HG02885 (cell line): ENCODE results near the gene TAB2.
"Not testable (repeated sequence)": the region's sequence is repeated elsewhere in the genome, so short reads cannot be mapped to it uniquely, and the experiment has no call there.

ENCODE experiments used
- ATAC-seq: cut with Tn5 transposase; IDR thresholded peaks from one replicate; pipeline ENCODE4 v1.9.1; 2021; ENCODE audit warnings: mild to moderate bottlenecking; ENCODE audit not compliant: unreplicated experiment, poor library complexity

TAB2 gene

DNA sequence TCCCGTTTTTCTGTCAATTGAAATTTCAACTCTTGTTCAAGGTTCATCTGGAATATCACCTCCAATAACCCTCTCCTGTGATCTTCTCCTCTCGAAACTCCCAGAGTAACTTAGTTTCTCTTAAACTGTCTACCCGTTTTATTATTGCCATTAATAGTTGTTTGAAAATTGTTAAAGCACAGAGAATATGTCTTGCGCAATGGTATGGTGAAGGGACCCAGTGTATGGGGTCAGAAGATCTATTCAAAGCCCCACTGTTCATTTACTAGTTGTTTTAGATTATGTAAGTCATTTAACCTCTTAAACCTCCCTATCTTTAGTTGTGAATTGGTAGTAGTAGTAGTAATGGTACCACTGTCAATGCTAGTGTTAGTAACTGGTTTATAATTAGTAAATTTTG lies 6.2 kb upstream of the TAB2 start:
- ATAC-seq, result no peak

DNA sequence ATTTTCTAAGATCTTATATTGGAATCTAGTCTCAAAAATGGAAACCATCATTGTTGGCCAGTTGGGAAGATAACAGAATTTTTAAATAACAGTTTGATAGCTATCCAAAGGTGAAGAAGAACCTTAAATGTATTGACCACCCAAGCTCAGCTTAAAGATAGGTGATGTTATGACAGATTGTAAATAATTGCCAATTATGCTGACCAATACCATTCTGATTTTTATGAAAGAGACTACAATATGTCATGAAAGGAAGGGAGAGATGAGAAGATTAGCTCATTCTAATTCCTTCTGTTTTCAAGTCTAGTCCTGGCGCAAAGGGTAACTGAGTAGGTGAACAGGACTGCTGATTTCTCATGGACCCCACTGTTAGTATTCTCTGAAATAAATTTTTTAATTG lies 5.7 kb upstream of the TAB2 start:
- no peak for ATAC-seq

DNA sequence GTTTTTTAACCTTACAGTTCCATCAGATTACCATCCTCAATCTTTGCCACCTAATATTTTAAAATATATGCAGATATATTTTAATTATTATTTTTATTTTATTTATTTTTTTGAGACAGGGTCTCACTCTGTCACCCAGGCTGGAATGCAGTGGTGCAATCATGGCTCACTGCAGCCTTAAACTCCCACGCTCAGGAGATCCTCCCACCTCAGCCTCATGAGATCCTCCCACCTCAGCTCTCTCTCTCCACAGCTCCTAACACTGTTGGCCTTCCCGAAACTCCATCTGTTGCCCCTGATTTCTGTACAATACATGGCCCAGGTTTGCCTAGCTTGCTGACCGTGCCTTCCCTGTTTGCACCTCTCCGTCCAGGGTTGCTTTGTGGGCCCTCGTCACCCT lies 4.4 kb upstream of the TAB2 start:
- ATAC-seq, result no peak

DNA sequence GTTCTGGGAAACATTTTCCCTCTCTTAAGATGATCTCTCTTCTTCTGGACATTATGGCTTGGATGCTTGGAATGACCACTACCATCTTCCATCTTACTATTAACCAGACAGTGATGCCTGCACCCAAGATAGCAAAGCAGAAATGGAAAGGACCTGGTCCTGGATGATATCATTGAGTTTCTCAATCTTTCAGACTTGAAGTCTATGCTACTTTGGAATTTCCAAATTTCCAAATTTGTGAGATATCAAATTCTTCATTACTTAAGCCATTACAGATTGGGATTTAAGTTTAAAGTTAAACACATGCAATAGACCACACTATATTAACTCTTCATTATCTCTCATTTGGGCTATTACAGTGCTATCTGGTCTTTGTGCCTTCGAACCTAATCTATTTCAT lies 3.7 kb upstream of the TAB2 start:
- ATAC-seq, result no peak

DNA sequence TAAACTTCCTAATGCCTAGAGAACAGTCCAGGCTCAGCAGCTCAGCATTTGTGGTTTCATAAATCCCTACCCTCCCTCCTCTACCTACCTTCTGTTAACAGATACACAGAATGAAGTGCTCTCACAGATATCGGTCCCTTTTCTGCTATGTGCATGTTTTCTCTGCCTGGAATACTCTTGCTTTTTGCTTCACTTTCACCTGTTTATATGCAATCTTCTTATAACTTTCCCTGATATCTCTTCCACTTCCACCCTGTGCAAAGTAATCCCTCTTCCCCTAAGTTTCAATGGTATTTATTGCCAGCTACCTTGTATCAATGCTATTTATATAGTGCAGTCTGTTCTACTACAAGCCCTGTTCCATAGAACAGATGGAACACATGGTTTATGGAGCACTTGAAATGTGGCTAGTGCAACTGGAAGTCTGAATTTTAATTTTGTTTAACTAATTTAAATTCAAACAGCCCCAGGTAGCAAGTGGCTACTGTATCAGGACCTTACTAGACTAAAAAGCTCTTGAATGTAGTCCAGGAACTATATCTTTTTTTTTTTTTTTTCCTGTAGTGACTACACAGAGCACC lies 3.1 kb upstream of the TAB2 start:
- ATAC-seq, result no peak

DNA sequence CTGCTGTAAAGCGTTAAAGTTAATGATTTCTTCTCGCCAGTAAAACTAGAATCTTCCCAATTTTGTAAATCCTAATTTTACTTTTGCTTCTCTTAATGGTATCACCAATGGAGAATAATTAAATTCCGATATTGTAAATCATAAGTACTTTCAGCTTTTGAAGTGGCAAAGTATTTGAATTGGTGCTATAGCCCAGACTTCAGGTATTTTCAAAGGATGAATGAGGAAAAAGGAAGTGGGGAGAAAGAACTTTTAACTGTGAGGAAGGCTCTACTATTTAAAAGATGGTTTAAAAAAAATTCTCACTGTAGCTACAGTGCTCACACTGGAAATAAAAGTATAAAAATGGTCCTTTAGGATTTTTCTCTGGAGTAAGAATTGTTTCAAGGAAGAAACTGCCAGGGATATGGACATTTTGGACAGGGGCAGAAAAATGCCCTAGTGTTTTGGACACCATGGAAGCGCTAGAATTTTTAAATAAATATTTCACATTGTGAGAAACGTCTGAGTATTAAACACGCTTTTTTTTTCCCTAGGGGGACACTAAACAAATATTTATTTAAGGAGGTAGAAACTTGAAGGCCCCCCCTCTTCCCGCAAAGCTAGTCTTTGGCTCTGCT lies 1.3 kb upstream of the TAB2 start:
- no peak for ATAC-seq

DNA sequence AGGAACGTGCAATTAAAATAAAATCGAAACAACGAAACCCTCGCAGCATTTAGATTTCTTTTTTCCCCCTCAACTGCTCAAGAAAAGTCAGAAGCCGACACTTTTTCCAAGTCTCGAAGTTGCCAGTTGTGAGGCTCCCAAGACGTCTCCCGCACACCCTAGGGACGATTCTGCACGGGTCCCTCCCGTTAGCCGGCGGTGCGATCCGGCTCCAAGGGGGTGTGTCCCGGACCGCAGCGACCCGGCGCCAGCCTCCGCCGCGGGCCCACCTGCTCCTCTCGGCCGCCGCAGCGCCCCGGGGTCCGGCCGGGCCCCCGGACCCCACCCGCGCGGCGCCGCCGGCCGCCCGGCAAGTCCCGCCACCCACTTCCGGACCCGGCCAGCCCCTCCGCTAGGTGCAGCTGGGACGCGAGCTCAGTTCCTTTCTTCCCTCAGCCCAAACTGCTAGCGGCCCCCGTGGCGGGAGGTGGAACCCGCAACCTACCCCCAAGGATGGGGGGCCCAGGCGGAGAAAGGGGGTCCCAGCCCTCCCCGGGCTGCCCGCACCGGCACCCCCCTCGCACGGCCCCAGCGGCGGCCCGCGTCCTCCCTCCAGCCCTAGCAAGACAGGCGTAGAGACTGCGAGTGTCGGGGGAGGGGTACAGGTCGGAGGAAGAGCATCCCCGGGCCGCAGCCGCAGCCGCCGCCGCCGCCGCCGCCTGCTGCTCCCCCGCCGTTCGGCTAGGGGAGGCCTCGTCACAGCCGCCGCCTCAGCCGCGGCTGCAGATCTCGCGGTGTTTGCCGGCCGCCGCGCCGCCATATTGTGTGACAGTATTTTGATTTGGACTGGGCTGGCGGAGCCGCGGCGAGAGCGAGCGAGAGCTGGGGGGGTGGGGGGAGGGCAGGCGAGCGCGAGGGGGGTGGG lies 520 bp upstream of the TAB2 start:
- peak; percentile 83 for ATAC-seq

DNA sequence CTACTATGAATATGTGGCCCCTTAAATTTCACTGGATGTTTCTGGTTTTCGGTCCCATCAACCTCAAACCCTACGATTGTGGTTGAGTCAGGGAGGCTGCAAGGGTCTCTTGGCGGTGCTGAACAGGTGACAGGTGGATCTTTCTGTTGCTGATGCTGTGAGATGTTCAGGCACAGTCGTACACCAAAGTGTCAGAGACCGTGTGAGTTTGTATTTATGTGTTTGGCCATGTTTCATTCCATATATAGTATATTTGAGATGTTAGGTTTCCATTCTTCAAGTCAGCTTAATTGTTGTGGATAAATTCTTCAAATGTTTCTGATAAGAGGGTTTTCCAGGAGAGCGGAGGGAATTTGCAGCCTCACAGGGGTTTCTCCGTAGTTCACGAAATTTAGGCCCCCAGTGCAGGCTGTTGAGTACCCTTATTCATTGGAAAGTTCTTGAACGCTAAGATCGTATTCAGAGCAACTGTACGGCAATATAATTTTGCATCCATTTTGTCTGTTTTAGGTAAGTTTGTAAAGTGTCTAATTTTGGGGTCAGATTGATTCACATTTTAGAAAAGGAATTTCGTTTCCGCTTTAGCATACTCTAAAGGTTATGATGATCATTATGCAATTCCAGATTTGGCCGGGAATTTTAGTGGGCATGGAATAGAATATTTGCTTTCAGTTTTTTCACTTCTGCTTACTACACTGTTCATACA lies 1.2 kb downstream of the TAB2 start:
- ATAC-seq, result no peak

DNA sequence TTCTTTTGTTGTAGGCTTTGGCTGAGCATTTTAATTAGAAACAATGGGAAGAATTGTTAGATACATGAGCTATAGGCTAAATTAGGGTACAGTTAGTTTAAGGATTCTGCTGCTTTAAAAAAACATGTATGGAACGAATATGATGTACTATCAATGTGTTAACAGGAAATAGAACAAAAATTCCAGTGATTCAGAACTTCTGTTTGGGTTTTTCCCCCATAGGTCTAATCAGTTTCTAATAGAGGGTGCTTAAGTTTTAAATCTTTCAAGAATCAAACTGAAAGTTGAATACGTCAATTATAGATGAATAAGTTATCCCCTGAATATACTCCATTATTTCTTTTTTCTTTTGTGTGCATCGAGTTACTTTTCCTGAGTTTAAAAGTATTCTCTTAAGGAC lies 1.9 kb downstream of the TAB2 start:
- ATAC-seq, result no peak

DNA sequence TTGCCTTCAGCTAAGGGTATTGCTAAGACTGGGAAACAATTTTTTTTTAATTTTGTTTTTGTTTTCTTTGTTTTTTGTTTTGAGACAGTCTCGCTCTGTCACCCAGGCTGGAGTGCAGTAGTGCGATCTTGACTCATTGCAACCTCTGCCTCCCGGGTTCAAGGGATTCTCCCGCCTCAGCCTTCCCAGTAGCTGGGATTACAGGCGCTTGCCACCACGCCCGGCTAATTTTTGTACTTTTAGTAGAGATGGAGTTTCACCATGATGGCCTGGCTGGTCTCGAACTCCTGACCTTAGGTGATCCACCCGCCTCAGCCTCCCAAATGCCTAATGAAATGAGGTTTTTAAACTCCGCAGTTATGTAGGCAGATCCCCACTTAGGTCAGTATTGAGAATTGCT lies 2.5 kb downstream of the TAB2 start:
- not testable (repeated sequence) for ATAC-seq

DNA sequence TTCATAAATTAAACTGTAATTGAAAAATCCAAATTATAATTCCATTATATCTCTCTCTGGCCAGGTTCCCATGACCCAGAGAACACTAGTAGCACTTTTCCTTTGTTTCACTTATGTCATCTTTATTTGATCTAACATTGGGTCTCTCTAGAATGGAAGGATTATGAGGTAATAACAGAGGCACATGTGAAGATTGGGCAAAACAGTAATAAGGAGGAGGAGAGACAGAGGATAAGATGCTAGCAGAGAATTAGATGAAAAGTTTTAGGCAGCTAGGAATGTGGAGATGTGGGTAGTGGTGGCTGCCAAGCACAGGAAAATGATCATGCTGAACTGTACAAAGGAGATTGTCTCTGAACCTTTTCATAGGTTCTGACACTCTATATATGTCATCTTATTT lies 3.3 kb downstream of the TAB2 start:
- no peak for ATAC-seq

DNA sequence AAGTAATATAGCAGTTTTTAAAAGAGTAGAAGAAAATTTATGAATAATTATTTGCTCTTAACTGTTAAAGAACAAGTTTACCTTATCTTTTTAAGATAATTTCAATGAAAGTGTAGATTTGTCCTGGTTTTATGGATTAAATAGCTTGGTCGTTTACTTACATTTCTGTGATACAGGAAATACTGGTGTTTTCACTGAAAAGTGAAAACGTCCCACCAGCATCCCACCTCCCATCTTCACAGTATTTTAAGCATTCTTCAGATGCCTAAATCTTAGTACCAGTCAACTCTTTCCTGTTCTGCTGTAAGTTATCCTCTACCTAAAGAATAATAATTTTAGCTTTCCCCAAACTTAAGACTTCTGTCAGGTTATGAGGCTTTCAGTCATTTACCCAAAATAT lies 5.8 kb downstream of the TAB2 start:
- ATAC-seq, result no peak

DNA sequence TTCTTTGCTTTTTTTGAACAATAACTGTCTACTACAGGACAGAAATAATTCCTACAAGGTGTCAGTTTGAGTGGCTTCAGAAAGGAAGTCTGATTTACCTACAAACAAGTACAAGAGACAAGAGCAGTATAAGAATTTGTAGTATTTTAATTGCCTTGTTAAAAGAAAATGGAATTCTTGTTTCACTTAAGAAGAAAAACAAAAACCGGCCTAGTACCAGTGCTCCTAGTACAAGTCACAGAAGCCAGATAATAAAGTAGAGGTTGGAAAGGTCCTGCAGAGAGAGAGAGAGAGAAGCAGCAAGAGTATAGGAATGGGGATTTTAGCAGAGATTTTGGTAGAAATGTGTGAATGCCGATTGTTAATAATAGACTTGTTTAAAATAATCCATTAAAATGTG lies 6.4 kb downstream of the TAB2 start:
- no peak for ATAC-seq

DNA sequence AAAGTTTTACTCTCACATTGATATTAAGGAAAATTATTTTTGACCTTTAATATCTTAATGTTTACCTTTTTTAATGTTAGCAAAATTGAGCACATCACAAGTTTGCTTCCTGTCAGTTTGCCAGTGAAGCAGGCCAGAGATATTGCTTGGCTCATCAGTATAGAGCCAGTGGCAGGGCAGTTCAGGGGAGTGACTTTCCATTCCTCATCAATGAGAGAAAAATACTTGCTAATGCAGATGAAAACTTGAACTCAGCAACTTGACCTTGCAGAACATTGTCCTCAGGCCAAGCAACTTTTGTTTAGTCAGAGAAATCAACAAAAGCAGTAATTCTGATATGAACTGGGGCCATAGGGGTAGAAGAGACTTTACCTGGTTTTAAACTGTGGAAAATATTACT lies 6.9 kb downstream of the TAB2 start:
- no peak for ATAC-seq

DNA sequence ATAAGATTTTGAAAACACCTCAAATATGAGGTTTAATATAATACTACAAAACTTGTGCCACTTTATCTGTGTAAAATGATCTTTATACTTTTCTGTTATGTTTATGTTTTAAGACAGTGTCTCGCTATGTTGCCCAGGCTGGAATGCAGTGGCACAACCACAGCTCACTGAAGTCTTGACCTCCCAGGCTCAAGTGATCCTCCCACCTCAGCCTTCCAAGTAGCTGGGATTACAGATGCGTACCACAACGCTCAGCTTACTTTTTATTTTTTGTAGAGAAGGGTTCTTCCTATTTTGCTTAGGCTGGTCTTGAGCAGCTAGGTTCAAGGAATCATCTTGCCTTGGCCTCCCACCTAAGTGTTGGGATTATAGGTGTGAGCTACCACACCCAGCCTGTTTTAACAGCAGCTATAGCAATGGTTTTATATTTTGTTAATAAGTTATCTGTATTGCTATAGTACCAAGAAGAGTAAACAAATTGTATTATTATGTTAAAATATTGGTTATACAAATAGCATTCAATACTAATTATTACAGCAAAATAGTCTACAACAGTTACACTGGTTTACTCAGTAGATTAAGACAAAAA lies 8.2 kb downstream of the TAB2 start:
- ATAC-seq, result no peak

DNA sequence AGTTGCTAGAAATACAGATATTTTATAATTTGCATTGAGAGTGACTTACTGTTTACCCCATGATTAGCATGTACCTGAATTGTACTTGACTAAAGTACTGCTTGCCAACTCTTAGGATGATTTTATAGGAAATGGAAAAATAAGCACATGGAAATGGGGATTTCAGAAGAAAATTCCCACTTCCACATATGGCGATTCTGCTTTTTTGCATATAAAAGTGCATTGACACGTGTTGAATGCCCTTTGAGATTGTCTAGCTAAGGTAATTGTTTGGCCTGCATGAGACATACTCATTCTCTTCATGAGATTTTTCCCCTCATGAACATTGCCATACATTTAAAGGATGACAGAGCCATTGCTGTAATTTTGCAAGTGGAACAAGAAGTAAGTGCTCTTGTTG lies 10.1 kb downstream of the TAB2 start:
- no peak for ATAC-seq

DNA sequence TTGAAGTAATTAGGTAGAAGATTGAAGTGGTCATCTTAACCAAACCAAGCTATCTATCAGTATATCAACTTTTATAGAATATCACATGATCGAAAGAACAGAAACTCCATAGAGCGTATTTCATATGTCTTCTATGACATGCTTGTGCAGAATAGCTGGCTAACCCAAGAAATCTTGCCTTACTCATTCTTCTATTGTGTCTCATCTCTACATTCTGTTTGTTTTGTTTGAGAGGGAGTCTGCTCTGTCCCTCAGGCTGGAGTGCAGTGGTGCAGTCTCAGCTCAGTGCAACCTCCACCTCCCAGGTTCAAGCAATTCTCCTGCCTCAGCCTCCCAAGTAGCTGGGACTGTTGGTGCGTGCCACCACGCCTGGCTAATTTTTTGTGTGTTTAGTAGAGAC lies 10.6 kb downstream of the TAB2 start:
- no peak for ATAC-seq

DNA sequence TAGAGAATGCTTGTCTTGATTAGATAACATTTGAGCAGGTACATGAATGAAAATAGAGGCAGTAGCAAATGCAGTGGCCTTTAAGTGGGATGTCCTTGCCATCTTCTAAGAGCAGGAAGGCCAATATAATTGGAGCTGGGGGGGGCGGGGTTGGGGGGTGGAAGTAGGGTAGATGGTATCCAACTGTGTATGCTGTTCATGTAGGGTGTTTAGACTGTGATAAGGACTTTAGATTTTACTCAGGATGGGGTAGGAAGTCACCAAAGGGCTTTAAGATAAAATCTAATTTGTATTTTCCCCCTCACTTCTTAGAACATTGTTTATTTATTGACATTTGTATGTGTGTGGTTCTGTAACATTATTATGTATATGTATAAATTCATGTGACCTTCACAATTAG lies 12.0 kb downstream of the TAB2 start:
- no peak for ATAC-seq

DNA sequence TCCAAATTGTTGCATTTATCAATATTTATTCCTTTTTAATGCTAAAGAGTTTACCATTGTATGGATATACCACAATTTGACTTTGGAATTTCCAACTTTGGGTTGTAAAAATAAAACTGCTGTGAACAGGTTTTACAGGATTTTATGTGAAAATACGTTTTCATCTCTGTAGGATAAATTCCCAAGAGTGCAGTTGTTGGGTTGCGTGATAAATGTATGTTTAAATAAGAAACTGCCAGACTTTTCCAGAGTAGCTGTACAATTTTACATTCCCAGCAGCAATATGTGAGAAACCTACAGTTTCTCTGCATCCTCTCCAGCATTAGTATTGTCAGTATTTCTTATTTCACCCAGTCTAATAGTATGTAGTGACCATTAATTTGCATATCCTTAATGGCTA lies 12.6 kb downstream of the TAB2 start:
- no peak for ATAC-seq

DNA sequence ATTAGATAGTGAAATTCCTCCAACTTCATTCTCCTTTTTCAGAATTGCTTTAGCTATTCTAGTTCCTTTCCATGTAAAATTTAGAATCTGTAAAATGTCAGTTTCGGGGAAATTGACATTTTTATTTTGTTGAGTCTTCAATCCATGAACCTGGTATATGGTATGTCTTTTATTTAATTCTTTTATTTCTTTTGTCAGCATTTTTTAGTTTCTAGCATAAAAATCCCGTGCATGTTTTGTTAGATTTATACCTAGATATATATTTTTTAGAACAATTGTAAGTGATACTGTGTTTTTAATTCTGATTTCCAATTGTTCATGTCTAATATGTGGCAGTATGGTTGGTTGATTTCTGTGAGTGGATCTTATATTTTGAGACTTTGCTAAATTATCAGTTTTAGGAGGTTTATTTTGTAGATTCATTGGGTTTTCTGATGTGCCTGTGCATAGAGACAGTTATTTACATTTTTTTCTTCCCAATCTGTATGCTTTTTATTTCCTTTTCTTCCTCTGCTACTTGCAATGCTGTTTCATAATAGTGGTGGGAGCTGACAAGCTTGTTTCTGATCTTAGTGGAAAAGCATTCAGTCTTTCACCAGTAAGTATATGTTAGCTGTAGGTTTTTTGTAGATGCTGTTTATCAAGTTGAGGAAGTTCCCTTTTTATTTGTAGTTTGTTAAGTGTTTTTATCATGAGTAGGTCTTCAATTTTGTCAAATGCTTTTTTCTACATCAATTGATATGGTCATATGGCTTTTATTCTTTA lies 13.7 kb downstream of the TAB2 start:
- no peak for ATAC-seq
